Measurements from ENCODE around the gene PEX5.
A peak's percentile ranks its signal among the peaks of the same experiment; 100 is the strongest.
"Not testable (repeated sequence)": the region's sequence is repeated elsewhere in the genome, so short reads cannot be mapped to it uniquely, and the experiment has no call there.

The PEX5 gene

GRCh38 chr12:7219599-7220243 is 30.2 kb downstream of the PEX5 start:
- DNase-seq = peak; percentile 87

DNA sequence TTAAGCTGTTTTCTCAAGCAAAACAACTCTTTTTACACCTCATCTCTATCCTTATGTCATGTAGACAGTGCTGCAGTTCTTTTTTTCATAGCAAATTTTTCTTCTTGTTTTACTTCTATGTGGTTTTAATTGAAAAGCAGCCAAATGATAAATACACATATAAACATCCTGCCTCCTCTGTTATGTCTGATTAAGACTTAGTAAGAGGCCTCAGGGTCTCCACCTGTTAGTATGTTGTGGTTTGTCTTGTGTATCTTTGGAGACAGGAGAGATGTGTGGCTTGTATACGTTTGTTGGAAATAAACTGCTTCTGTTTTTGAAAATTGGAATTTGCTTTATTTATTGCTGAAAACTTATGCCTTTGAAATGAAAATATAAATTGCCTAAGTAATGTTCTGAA is 32.0 kb downstream of the PEX5 start:
- no peak for DNase-seq

DNA sequence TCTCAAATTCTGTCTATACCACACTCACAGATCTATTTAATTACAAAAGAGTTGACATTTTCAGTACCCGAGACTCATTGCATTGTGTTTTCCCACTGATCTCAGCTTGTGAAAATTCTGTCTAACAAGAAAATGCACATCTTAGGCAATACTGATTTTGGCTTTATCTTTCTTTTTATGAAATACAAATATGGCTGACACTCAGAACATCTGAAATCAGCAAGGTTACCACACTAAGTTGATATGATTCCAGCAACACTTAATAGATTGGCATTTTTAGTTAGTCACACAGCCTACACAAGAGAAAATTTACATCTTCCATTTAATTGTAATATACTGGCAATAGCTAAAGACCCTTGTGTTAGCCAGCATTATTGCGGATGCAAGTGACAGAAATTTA is 40.3 kb downstream of the PEX5 start:
- DNase-seq = no peak

GRCh38 chr12:7241404-7242005 is 52.0 kb downstream of the PEX5 start:
- peak; percentile 9 for DNase-seq

- DNase-seq = no peak
Observed at GRCh38 chr12:7242176-7243101, 53.0 kb downstream of the PEX5 start.

- not testable (repeated sequence) for DNase-seq
Observed at GRCh38 chr12:7251328-7251996, 62.0 kb downstream of the PEX5 start.

GRCh38 chr12:7259060-7259459 is 69.6 kb downstream of the PEX5 start:
- no peak for DNase-seq
